ENCODE data around the gene SLC1A5.
"Not testable (repeated sequence)": the region's sequence is repeated elsewhere in the genome, so short reads cannot be mapped to it uniquely, and the experiment has no call there.

The SLC1A5 gene

DNA sequence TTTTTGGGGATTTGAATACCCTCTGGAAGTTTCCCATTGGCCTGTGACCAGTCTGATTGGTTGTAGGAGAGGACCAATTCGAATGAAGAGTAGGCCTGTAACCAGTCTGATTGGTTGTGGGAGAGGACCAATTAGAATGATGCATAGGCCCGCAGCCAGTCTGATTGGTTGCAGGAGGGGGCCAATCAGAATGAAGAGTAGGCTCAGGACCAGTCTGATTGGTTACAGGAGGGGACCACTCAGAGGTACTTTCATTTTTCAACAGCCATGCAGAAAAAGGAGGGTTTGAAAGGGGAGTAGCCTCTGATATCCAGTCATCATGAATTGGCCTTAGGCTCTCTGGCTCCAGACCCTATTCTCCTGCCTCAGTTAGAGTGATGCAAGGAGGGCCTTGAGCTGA lies 30.4 kb upstream of the SLC1A5 start:
- H3K27ac ChIP-seq (ENCODE audit: low read depth, low read length): no peak overlapping the region
- H3K4me1 ChIP-seq (ENCODE audit: control insufficient read depth, insufficient read depth, low read length): no peaks in the 10 kb centered on the region

DNA sequence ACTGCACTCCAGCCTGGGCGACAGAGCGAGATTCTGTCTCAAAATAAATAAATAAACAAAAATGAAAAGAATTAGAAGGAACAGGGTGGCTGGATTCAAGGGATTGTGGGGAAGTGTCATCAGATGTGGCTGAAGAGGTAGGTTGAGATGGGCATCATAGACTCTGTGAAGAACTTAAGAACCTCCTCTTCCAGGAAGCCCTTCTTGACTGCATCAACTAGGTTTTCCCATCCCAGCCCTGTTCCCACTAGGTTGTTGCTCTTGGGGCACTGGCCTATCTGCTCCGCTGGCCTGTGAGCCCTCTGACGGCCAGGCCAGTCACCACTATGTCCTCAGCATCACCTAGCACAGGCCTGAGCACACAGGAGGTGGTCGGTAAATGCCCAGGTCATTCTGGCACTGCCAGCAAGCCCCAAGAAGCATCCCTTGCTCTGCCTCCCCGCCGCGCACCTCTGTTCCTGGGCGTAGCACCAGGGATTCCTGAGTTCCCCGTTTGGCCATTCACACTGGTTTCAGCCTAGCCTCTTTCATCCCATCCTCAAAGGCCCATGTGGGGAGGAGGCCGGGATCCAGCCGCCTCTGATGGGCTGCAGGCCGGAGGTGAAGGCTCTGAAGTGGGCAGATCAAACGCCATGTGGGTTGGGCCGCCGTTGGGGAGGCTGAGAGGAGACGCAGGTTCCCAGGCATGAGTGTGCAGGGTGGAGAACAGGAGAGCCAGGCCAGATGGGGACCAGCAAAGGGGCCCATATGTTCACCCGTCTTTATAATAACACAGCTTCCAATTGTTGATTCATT lies 27.6 kb upstream of the SLC1A5 start:
- no peaks in the 10 kb centered on the region for H3K4me1 ChIP-seq (ENCODE audit: control insufficient read depth, insufficient read depth, low read length)

More for the DNA sequence above, 30.4 kb upstream of the SLC1A5 start:
- Histone ChIP-seq H3K9ac (ENCODE audit: low read depth, low read length) (no peak overlapping the region), H3K27me3 (ENCODE audit: control insufficient read depth, insufficient read depth, low read length) (no peaks in the 10 kb centered on the region), H3K4me3 (ENCODE audit: low read depth, low read length) (no peak overlapping the region), H3K9me3 (ENCODE audit: control insufficient read depth, insufficient read depth, low read length) (no peaks in the 10 kb centered on the region), H3K36me3 (ENCODE audit: control insufficient read depth, insufficient read depth, low read length) (no peaks in the 10 kb centered on the region)

DNA sequence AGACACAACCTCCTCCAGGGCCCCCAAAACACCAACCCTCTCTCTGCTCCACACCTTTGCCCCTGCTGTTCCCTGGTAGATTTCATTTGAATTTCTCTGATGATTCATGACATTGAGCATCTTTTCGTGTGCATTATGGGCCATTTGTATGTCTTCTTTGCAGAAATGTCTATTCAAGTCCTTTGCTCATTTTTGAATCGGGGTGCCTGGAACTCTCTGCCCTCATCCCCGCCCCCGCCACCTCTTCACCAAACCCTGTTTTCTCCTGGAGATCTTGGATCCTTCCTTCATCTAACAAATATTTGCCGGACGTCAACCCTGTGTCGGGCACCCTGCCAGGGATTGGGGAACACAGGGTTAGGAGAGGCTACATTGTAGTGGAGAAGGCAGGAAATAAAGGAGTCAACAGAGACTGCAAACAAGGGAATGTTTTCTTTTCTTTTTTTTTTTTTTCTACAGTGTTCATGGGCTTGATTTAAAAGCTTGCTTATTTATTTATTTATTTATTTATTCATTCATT lies 25.5 kb upstream of the SLC1A5 start:
- no peaks in the 10 kb centered on the region for H3K36me3 ChIP-seq (ENCODE audit: control insufficient read depth, insufficient read depth, low read length)
- no peak overlapping the region for H3K9ac ChIP-seq (ENCODE audit: low read depth, low read length)
- no peak overlapping the region for H3K27ac ChIP-seq (ENCODE audit: low read depth, low read length)
- no peaks in the 10 kb centered on the region for H3K4me1 ChIP-seq (ENCODE audit: control insufficient read depth, insufficient read depth, low read length)
- H3K27me3 ChIP-seq (ENCODE audit: control insufficient read depth, insufficient read depth, low read length): no peaks in the 10 kb centered on the region
- H3K9me3 ChIP-seq (ENCODE audit: control insufficient read depth, insufficient read depth, low read length): no peaks in the 10 kb centered on the region
- H3K4me3 ChIP-seq (ENCODE audit: low read depth, low read length): no peak overlapping the region

More for the DNA sequence above, 27.6 kb upstream of the SLC1A5 start:
- H3K9ac ChIP-seq (ENCODE audit: low read depth, low read length): no peak overlapping the region
- no peaks in the 10 kb centered on the region for H3K9me3 ChIP-seq (ENCODE audit: control insufficient read depth, insufficient read depth, low read length)
- no peaks in the 10 kb centered on the region for H3K27me3 ChIP-seq (ENCODE audit: control insufficient read depth, insufficient read depth, low read length)
- H3K36me3 ChIP-seq (ENCODE audit: control insufficient read depth, insufficient read depth, low read length): no peaks in the 10 kb centered on the region
- H3K4me3 ChIP-seq (ENCODE audit: low read depth, low read length): no peak overlapping the region
- no peak overlapping the region for H3K27ac ChIP-seq (ENCODE audit: low read depth, low read length)

DNA sequence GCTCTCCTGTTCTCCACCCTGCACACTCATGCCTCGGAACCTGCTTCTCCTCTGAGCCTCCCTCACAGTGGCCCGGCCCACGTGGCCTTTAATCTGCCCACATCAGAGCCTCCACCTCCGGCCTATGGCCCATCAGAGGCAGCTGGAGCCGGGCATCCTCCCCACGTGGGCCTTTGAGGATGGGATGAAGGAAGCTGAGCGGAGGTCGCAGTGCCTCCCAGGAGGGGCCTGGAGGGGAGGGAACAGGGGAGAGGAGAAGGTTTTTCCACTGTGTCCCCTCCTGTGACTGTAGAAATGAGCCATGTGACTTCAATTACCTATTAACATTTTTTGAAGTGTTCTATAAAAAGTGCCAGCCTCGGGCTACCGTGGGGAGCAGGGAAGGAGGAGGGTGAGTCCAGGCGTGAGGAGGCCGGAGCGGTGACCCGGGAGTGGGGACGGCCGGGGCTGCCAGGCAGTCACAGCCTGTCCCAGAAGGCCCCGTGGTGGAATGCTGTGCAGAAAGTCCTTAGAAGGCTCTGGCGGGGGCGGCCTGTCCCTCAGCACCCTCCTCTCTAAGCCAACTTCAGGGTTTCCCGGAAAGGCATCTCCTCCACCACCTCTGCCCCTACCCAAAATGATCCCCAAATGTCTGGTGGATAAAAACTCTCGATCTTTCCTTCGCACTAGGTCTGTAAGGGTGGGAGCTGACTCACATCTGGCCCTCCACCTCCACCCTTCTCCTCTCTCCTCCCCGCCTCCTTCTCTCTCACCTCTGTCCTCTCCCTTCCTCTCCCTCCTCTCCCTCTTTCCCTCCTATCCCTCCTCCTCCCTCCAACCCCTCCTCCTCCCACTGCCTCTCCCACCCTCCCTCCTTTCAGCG lies 24.8 kb upstream of the SLC1A5 start:
- Histone ChIP-seq H3K27me3 (ENCODE audit: control insufficient read depth, insufficient read depth, low read length) (no peaks in the 10 kb centered on the region), H3K4me1 (ENCODE audit: control insufficient read depth, insufficient read depth, low read length) (no peaks in the 10 kb centered on the region), H3K4me3 (ENCODE audit: low read depth, low read length) (no peak overlapping the region), H3K36me3 (ENCODE audit: control insufficient read depth, insufficient read depth, low read length) (no peaks in the 10 kb centered on the region), H3K9ac (ENCODE audit: low read depth, low read length) (no peak overlapping the region), H3K9me3 (ENCODE audit: control insufficient read depth, insufficient read depth, low read length) (no peaks in the 10 kb centered on the region), H3K27ac (ENCODE audit: low read depth, low read length) (no peak overlapping the region)

DNA sequence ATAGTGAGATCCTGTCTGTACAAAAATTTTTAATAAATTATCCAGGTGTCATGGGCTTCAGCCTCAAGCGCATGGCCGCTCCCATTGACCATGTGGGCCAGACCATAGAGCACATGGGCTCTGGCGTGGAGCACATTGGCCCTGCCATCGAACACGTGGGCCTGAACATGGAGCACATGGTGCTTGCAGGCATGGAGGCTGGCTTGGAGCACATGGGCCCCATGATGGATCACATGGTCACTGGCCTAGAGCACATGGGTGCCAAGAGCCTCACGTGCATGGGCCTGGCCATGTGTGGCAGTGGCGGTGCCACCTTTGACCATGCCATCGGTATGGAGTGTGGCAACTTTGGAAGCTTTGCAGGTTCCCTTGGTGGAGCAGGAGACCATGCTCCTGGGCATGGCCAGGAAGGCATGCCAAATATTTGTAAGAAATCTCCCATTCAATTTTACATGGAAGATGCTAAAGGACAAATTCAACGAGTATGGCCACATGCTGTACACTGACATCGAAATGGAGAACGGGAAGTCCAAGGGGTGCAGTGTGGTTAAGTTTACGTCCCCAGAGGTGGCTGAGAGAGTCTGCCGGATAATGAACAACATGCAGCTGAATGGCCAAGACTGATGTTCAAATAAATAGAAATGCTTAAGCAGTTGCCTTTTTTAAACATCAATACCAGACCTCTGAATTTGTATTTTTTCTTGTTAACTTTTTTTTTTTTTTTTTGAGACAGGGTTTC lies 21.3 kb upstream of the SLC1A5 start:
- H3K4me3 ChIP-seq (ENCODE audit: low read depth, low read length): no peak overlapping the region
- H3K4me1 ChIP-seq (ENCODE audit: control insufficient read depth, insufficient read depth, low read length): no peaks in the 10 kb centered on the region
- H3K36me3 ChIP-seq (ENCODE audit: control insufficient read depth, insufficient read depth, low read length): no peaks in the 10 kb centered on the region
- H3K9ac ChIP-seq (ENCODE audit: low read depth, low read length): no peak overlapping the region
- no peak overlapping the region for H3K27ac ChIP-seq (ENCODE audit: low read depth, low read length)
- no peaks in the 10 kb centered on the region for H3K9me3 ChIP-seq (ENCODE audit: control insufficient read depth, insufficient read depth, low read length)
- H3K27me3 ChIP-seq (ENCODE audit: control insufficient read depth, insufficient read depth, low read length): no peaks in the 10 kb centered on the region

DNA sequence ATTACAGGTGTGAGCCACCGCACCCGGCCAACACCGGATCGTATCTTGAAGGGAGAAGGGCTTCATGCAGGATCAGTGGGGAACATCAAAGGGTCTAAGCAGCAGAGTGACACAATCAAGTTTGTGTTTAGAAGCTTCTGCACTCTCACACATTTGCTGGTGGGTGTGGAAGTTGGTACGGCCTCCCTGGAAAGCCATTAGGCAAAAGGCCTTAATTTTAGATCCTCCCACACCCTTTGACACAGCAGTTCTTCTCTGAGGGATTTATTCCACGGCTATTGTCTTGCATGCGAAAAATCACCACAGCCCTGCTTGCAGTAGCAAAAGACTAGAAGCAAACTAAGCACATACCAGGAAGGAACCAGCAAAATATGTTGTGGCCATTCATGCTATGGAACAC lies 18.3 kb upstream of the SLC1A5 start:
- H3K27me3 ChIP-seq (ENCODE audit: control insufficient read depth, insufficient read depth, low read length): no peaks in the 10 kb centered on the region
- no peak overlapping the region for H3K27ac ChIP-seq (ENCODE audit: low read depth, low read length)
- no peaks in the 10 kb centered on the region for H3K36me3 ChIP-seq (ENCODE audit: control insufficient read depth, insufficient read depth, low read length)
- H3K4me1 ChIP-seq (ENCODE audit: control insufficient read depth, insufficient read depth, low read length): no peaks in the 10 kb centered on the region
- H3K9ac ChIP-seq (ENCODE audit: low read depth, low read length): no peak overlapping the region
- H3K9me3 ChIP-seq (ENCODE audit: control insufficient read depth, insufficient read depth, low read length): no peaks in the 10 kb centered on the region
- no peak overlapping the region for H3K4me3 ChIP-seq (ENCODE audit: low read depth, low read length)

DNA sequence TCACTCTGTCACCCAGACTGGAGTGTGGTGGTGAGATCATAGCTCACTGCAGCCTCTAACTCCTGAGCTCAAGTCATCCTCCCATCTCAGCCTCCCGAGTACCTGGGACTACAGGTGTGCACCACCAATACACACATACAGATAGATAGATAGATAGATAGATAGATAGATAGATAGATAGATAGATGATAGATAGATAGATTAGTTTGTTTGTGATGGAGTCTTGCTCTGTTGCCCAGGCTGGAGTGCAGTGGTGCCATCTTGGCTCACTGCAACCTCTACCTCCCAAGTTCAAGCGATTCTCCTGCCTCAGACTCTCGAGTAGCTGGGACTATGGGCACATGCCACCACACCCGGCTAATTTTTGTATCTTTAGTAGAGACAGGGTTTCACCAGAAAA lies 16.0 kb upstream of the SLC1A5 start:
- H3K9me3 ChIP-seq (ENCODE audit: control insufficient read depth, insufficient read depth, low read length); H3K4me3 ChIP-seq (ENCODE audit: low read depth, low read length); H3K27me3 ChIP-seq (ENCODE audit: control insufficient read depth, insufficient read depth, low read length); H3K36me3 ChIP-seq (ENCODE audit: control insufficient read depth, insufficient read depth, low read length); H3K27ac ChIP-seq (ENCODE audit: low read depth, low read length); H3K4me1 ChIP-seq (ENCODE audit: control insufficient read depth, insufficient read depth, low read length); H3K9ac ChIP-seq (ENCODE audit: low read depth, low read length): not testable (repeated sequence)

DNA sequence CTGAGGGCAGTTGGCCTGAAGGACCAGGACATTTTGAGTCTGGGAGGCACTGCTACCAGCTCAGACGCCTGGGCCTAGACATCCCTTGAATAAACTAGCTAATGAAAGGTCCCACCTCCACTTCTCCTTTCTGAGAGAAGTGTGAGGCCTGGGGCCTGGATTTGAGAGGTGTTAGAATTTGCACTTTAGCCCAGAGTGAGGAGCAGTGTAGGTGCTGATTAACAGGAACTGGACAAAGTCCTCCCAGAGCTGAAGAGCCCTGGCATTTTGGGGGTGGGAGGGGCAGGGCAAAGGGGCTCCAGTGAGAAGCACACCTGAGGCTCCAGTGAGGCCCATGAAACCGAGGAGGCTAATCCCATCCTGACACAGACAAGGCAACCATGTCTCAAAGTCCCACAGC lies 15.2 kb upstream of the SLC1A5 start:
- H3K36me3 ChIP-seq (ENCODE audit: control insufficient read depth, insufficient read depth, low read length): no peaks in the 10 kb centered on the region
- no peaks in the 10 kb centered on the region for H3K27me3 ChIP-seq (ENCODE audit: control insufficient read depth, insufficient read depth, low read length)
- no peaks in the 10 kb centered on the region for H3K4me1 ChIP-seq (ENCODE audit: control insufficient read depth, insufficient read depth, low read length)
- H3K27ac ChIP-seq (ENCODE audit: low read depth, low read length): no peak overlapping the region
- H3K4me3 ChIP-seq (ENCODE audit: low read depth, low read length): no peak overlapping the region
- H3K9ac ChIP-seq (ENCODE audit: low read depth, low read length): no peak overlapping the region
- H3K9me3 ChIP-seq (ENCODE audit: control insufficient read depth, insufficient read depth, low read length): no peaks in the 10 kb centered on the region

DNA sequence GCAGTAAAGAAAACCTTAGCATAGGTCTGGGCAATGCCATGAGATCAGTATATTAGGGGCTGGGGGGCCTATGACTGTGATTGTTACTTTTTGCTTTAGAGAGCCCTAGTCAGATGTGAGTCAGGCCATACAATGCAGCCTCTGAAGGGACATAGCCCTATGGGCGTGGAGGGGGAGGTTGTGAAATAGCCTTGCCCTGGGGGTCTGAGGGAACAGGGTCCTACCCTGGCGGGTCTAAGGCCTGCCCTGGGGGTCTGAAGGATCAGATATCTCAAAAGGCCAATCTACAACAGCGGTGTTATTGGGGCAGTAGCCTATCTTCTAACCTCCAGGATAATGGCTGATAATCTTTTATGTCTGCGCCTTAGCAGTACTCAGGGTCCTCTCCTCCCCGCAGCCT lies 13.8 kb upstream of the SLC1A5 start:
- H3K27me3 ChIP-seq (ENCODE audit: control insufficient read depth, insufficient read depth, low read length): no peaks in the 10 kb centered on the region
- H3K4me3 ChIP-seq (ENCODE audit: low read depth, low read length): no peak overlapping the region
- H3K9ac ChIP-seq (ENCODE audit: low read depth, low read length): no peak overlapping the region
- no peaks in the 10 kb centered on the region for H3K36me3 ChIP-seq (ENCODE audit: control insufficient read depth, insufficient read depth, low read length)
- no peak overlapping the region for H3K27ac ChIP-seq (ENCODE audit: low read depth, low read length)
- H3K9me3 ChIP-seq (ENCODE audit: control insufficient read depth, insufficient read depth, low read length): no peaks in the 10 kb centered on the region
- no peaks in the 10 kb centered on the region for H3K4me1 ChIP-seq (ENCODE audit: control insufficient read depth, insufficient read depth, low read length)

DNA sequence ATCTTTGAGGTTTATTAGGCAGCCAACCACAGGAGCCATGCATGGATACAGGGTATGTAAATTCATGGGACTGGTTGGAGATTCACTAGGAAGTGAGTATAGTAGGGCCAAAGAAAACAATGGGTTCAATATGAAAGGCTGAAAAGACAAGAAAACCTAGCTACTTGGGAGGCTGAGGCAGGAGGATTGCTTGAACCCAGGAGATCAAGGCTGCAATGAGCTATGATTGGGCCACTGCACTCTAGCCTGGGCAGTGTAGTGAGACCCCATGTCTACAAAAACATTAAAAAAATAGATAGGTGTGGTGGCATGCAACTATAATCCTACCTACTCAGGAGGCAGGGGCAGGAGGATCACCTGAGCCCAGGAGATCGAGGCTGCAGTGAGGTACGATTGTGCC lies 10.3 kb upstream of the SLC1A5 start:
- Histone ChIP-seq H3K27me3 (ENCODE audit: control insufficient read depth, insufficient read depth, low read length) (no peaks in the 10 kb centered on the region), H3K9me3 (ENCODE audit: control insufficient read depth, insufficient read depth, low read length) (no peaks in the 10 kb centered on the region), H3K4me3 (ENCODE audit: low read depth, low read length) (no peak overlapping the region), H3K9ac (ENCODE audit: low read depth, low read length) (no peak overlapping the region), H3K27ac (ENCODE audit: low read depth, low read length) (no peak overlapping the region), H3K36me3 (ENCODE audit: control insufficient read depth, insufficient read depth, low read length) (no peaks in the 10 kb centered on the region), H3K4me1 (ENCODE audit: control insufficient read depth, insufficient read depth, low read length) (no peaks in the 10 kb centered on the region)
